ENCODE measurements around the gene CREB3L1.
"Not testable (repeated sequence)": the region's sequence is repeated elsewhere in the genome, so short reads cannot be mapped to it uniquely, and the experiment has no call there.

The CREB3L1 gene

GRCh38 chr11:46254133-46254491, 23.4 kb upstream of the CREB3L1 start:
- H3K4me3 ChIP-seq (ENCODE audit: low read length) = no peak overlapping the region
- TF ChIP-seq CTCF (conservative IDR thresholded peaks at IDR 0.05; ENCODE audit: low read depth, low read length) = no peak

DNA sequence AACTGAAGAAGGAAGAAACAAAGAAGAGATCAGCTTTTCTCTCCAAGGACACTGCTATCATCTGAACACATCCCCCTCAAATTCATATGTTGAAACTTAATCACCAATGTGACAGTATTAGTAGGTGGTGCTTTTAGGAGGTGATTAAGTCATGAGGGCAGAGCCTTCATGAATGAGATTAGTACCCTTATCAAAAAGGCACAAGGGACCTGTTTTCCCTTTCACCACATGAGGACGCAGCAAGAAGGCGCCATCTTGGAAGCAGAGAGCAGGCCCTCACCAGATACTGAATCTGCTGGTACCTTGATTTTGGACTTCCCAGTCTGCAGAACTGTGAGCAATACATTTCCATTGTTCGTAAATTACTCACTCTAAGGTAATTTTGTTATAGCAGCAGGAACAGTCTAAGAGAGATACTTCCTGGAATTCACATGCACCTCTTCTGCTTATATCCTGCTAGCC, 20.9 kb upstream of the CREB3L1 start:
- no peak for TF ChIP-seq CTCF (conservative IDR thresholded peaks at IDR 0.05; ENCODE audit: low read depth, low read length)
- no peak for DNase-seq (ENCODE audit: low read depth)
- no peak overlapping the region for H3K4me3 ChIP-seq (ENCODE audit: low read length)

More at GRCh38 chr11:46254133-46254491, 23.4 kb upstream of the CREB3L1 start:
- DNase-seq (ENCODE audit: low read depth) = no peak

DNA sequence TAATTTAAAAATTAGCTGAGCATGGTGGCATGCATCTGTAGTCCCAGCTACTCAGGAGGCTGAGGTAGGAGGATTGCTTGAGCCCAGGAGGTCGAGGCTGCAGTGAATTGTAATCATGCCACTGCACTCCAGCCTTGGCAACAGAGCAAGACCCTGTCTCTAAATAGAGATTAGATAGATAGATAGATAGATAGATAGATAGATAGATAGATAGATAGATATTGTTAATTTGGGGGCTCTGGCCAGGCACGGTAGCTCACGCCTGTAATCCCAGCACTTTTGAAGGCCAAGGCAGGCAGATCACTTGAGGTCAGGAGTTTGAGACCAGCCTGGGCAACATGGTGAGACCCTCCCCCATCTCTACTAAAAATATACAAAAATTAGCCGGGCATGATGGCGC, 18.1 kb upstream of the CREB3L1 start:
- not testable (repeated sequence) for DNase-seq (ENCODE audit: low read depth); H3K4me3 ChIP-seq (ENCODE audit: low read length)

DNA sequence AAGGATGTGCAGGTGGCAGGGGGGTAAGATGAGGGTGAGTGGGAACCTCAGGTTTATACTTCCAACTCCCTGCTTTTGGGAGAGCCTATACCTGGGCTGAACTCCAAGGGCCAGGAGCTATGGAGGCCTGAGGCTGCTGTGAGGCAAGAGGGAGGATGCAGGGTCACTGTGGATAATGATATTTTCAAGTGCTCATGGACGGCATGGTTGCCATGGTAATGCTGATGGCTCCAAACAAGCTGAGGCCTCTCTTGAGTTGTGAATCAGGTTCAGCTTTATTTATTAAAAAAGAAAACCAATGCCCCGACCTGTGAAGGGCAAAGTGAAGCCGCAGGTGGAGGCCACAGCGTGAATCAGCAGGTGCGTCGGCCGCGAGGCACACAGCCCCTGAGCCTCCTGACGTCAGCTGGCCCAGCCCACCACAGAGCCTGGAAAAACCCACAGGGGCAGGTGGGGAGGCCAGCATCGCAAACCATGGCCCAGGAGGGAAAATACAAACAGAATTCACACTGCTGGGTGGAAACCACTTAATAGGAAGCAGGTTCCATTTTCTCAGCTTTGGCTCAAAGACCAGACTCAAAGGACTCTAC, 17.4 kb upstream of the CREB3L1 start:
- H3K4me3 ChIP-seq (ENCODE audit: low read length) = no peak overlapping the region
- TF ChIP-seq CTCF (conservative IDR thresholded peaks at IDR 0.05; ENCODE audit: low read depth, low read length) = no peak
- no peak for DNase-seq (ENCODE audit: low read depth)

DNA sequence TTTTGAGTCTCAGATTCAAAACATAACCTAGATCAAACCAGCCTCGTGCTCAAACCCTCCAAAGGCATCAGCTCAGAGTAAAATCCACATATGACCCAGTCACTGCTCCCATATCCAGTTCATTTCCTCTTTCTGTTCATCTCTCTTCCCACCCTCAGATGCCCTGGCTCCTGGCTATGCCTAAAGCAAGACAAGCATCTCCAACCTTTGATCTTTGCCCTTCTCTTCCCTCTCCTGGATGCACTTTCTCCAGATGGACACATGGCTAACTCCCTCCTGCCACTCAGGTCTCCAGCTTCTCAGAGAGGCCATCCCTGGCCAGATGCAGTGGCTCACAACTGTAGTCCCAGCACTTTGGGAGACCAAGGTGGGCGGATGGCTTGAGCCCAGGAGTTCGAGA, 14.3 kb upstream of the CREB3L1 start:
- no peak for DNase-seq (ENCODE audit: low read depth)
- TF ChIP-seq CTCF (conservative IDR thresholded peaks at IDR 0.05; ENCODE audit: low read depth, low read length) = no peak
- no peak overlapping the region for H3K4me3 ChIP-seq (ENCODE audit: low read length)

GRCh38 chr11:46264030-46264429, 13.4 kb upstream of the CREB3L1 start:
- H3K4me3 ChIP-seq (ENCODE audit: low read length) = no peak overlapping the region
- TF ChIP-seq CTCF (conservative IDR thresholded peaks at IDR 0.05; ENCODE audit: low read depth, low read length) = no peak
- DNase-seq (ENCODE audit: low read depth) = no peak

DNA sequence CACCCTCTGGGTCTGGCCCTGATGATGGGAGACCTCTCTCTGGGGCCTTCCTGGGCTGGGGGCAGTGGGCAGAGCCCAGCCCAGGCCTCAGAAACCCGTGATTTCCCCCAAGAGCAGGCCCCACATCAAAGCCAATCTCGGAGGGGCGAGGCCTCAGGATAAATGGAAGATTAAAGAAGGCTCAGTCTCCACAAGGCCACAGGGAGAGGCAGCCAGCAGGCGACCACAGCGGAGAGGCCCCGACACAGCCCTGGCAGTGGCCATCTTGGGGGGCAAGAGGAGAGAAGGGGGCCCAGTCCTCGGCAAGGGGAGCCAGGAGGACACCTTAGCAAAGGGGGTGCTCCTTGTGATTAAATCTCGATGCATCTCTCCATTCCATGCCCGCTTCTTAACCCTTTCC, 12.5 kb upstream of the CREB3L1 start:
- H3K4me3 ChIP-seq (ENCODE audit: low read length) = no peak overlapping the region
- DNase-seq (ENCODE audit: low read depth) = no peak
- TF ChIP-seq CTCF (conservative IDR thresholded peaks at IDR 0.05; ENCODE audit: low read depth, low read length) = no peak

- no peak for DNase-seq (ENCODE audit: low read depth)
- no peak overlapping the region for H3K4me3 ChIP-seq (ENCODE audit: low read length)
- TF ChIP-seq CTCF (conservative IDR thresholded peaks at IDR 0.05; ENCODE audit: low read depth, low read length) = no peak
Measured at GRCh38 chr11:46265764-46266163, 11.7 kb upstream of the CREB3L1 start.

Measured in retinal pigment epithelial cell (primary cell).